ENCODE results near the gene FXYD3. TPM values are rescaled to one million over a fixed set of nuclear protein-coding genes. Genes with fewer than 3 reads are reported as not detected.

The FXYD3 gene
- total RNA-seq, 1 donor from 2014 or later: not detected

DNA sequence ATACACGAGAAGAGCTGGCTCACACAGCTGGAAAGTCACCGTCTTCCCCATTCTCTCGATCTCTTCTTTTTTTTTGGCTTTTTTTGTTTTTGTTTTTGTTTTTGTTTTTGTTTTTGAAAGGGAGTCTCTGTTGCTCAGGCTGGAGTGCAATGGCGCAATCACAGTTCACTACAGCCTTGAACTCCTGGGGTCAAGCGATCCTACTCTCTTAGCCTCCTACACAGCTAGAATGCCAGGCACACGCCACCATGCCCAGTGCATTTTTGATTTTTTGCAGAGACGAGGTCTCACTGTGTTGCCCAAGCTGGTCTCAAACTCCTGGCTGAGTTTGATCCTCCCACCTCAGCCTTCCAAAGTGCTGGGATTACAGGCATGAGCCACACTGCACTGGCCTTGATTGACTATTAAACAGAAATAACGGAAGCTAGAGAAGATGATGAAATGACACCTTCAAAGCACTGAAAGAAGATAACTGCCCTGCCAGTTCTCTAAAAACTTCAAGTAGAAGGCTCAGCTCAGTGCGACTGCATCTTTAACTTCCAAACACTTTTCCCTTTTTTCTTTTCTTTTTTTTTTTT, 4.0 kb downstream of the FXYD3 start:
- no peak overlapping the region for H3K27ac Mint-ChIP-seq (ENCODE audit: unreplicated experiment)
- peaks cover 14% of the 10 kb centered on the region for H3K9me3 Mint-ChIP-seq (ENCODE audit: unreplicated experiment)
- no peaks in the 10 kb centered on the region for H3K36me3 Mint-ChIP-seq (ENCODE audit: unreplicated experiment)
- DNase-seq: no peak
- peaks cover 15% of the 10 kb centered on the region for H3K27me3 Mint-ChIP-seq (ENCODE audit: unreplicated experiment)
- TF ChIP-seq, protein P1, sequence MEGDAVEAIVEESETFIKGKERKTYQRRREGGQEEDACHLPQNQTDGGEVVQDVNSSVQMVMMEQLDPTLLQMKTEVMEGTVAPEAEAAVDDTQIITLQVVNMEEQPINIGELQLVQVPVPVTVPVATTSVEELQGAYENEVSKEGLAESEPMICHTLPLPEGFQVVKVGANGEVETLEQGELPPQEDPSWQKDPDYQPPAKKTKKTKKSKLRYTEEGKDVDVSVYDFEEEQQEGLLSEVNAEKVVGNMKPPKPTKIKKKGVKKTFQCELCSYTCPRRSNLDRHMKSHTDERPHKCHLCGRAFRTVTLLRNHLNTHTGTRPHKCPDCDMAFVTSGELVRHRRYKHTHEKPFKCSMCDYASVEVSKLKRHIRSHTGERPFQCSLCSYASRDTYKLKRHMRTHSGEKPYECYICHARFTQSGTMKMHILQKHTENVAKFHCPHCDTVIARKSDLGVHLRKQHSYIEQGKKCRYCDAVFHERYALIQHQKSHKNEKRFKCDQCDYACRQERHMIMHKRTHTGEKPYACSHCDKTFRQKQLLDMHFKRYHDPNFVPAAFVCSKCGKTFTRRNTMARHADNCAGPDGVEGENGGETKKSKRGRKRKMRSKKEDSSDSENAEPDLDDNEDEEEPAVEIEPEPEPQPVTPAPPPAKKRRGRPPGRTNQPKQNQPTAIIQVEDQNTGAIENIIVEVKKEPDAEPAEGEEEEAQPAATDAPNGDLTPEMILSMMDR (IDR thresholded peaks at IDR 0.05; ENCODE audit: partially characterized antibody, unreplicated experiment): no peak
- peaks cover 34% of the 10 kb centered on the region for H3K4me1 Mint-ChIP-seq (ENCODE audit: low read depth, unreplicated experiment)
- no peak overlapping the region for H3K4me3 Mint-ChIP-seq (ENCODE audit: unreplicated experiment)

DNA sequence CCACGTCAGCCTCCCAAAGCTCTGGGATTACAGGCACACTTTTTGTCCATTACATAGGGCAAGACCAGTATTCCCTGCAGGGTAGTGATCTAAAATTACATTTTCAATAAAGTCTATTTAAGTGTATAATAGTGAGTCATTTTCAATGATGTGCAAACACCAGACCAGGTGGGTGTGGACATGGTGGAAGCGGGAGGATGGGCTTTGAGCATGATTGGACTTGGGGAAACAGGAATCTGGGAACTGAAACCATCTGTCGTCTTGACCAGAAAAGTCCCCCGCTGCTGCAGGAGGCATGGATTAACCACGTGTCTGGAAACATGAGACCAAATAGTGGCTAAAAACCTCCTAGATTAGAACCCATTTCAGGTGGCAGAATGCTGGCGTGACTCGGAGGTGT, 4.9 kb downstream of the FXYD3 start:
- peaks cover 33% of the 10 kb centered on the region for H3K4me1 Mint-ChIP-seq (ENCODE audit: low read depth, unreplicated experiment)
- TF ChIP-seq, protein P1 (IDR thresholded peaks at IDR 0.05; ENCODE audit: partially characterized antibody, unreplicated experiment): no peak
- H3K4me3 Mint-ChIP-seq (ENCODE audit: unreplicated experiment): no peak overlapping the region
- H3K36me3 Mint-ChIP-seq (ENCODE audit: unreplicated experiment): no peaks in the 10 kb centered on the region
- no peak overlapping the region for H3K27ac Mint-ChIP-seq (ENCODE audit: unreplicated experiment)
- peaks cover 15% of the 10 kb centered on the region for H3K27me3 Mint-ChIP-seq (ENCODE audit: unreplicated experiment)
- H3K9me3 Mint-ChIP-seq (ENCODE audit: unreplicated experiment): peaks cover 14% of the 10 kb centered on the region
- no peak for DNase-seq

DNA sequence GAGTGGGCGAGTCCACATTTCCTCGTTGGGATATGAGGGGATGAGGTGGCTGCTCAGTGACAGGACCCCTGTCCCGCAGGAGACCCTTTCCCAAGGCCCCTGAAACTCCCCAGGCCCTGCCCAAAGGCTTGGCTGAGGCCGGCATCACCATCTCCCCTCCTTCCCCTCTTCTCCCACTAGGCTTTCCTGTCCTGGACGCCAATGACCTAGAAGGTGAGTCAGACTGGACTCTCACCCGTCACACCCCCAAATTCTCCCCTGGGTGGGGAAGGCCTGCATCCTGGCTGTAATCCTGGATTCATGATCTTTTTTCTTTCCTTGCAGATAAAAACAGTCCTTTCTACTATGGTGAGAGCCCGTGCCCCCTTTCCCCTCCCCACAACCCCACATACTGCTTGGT, 5.3 kb downstream of the FXYD3 start:
- Mint-ChIP-seq H3K27me3 (ENCODE audit: unreplicated experiment) (peaks cover 16% of the 10 kb centered on the region), H3K4me1 (ENCODE audit: low read depth, unreplicated experiment) (peaks cover 32% of the 10 kb centered on the region), H3K9me3 (ENCODE audit: unreplicated experiment) (peaks cover 12% of the 10 kb centered on the region), H3K36me3 (ENCODE audit: unreplicated experiment) (no peaks in the 10 kb centered on the region), H3K27ac (ENCODE audit: unreplicated experiment) (no peak overlapping the region), H3K4me3 (ENCODE audit: unreplicated experiment) (no peak overlapping the region)
- TF ChIP-seq, protein P1 (IDR thresholded peaks at IDR 0.05; ENCODE audit: partially characterized antibody, unreplicated experiment): no peak
- no peak for DNase-seq

DNA sequence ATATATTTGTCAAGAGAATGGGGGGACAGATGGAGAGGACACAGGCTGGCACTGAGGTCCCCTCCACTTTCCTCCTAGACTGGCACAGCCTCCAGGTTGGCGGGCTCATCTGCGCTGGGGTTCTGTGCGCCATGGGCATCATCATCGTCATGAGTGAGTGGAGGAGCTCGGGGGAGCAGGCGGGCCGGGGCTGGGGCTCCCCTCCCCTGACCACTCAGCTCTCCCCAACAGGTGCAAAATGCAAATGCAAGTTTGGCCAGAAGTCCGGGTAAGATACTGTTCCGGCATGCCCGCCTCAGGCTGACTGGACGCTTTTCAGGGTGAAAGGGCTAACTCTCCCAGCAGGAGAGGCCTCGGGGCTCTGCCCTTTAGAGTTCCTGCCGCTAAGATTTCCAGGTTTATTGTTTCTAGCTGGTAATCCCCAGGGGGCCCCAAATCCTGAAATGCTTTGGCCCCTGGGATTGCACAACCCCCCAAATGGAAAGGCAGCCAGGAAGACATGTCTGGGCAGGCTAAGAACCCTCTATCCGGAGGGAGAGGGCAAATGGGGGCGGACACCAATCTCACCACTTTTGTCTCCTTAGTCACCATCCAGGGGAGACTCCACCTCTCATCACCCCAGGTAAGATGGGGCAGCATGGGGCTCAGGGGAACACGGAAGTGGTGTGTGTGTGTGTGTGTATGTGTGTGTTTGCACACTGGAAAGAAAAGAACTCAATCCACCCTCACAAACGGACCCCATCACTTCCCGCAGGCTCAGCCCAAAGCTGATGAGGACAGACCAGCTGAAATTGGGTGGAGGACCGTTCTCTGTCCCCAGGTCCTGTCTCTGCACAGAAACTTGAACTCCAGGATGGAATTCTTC, 7.3 kb downstream of the FXYD3 start:
- no peaks in the 10 kb centered on the region for H3K36me3 Mint-ChIP-seq (ENCODE audit: unreplicated experiment)
- DNase-seq: no peak
- peaks cover 10% of the 10 kb centered on the region for H3K27me3 Mint-ChIP-seq (ENCODE audit: unreplicated experiment)
- TF ChIP-seq, protein P1 (IDR thresholded peaks at IDR 0.05; ENCODE audit: partially characterized antibody, unreplicated experiment): no peak
- no peak overlapping the region for H3K4me3 Mint-ChIP-seq (ENCODE audit: unreplicated experiment)
- H3K9me3 Mint-ChIP-seq (ENCODE audit: unreplicated experiment): peaks cover 9% of the 10 kb centered on the region
- H3K27ac Mint-ChIP-seq (ENCODE audit: unreplicated experiment): no peak overlapping the region
- H3K4me1 Mint-ChIP-seq (ENCODE audit: low read depth, unreplicated experiment): peaks cover 19% of the 10 kb centered on the region

DNA sequence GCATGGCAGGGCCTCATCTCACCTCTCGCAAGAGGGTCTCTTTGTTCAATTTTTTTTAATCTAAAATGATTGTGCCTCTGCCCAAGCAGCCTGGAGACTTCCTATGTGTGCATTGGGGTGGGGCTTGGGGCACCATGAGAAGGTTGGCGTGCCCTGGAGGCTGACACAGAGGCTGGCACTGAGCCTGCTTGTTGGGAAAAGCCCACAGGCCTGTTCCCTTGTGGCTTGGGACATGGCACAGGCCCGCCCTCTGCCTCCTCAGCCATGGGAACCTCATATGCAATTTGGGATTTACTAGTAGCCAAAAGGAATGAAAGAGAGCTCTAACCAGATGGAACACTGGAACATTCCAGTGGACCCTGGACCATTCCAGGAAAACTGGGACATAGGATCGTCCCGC, 8.0 kb downstream of the FXYD3 start:
- H3K4me3 Mint-ChIP-seq (ENCODE audit: unreplicated experiment): peak overlapping the region; percentile 33
- peaks cover 9% of the 10 kb centered on the region for H3K9me3 Mint-ChIP-seq (ENCODE audit: unreplicated experiment)
- TF ChIP-seq, protein P1 (IDR thresholded peaks at IDR 0.05; ENCODE audit: partially characterized antibody, unreplicated experiment): no peak
- no peak overlapping the region for H3K27ac Mint-ChIP-seq (ENCODE audit: unreplicated experiment)
- H3K27me3 Mint-ChIP-seq (ENCODE audit: unreplicated experiment): peaks cover 10% of the 10 kb centered on the region
- H3K36me3 Mint-ChIP-seq (ENCODE audit: unreplicated experiment): no peaks in the 10 kb centered on the region
- no peak for DNase-seq
- peaks cover 18% of the 10 kb centered on the region for H3K4me1 Mint-ChIP-seq (ENCODE audit: low read depth, unreplicated experiment)
